Uterus (tissue), 2 donors: ENCODE measurements around the gene TSPAN32.

ENCODE experiments used
- POLR2A ChIP-seq, 2 donors: fragments of 450-650 bp; IDR thresholded peaks; one replicate each; pipeline ENCODE4 v1.6.1; 2016; ENCODE audit warnings: antibody characterized with exemption in 2 of 2, mild to moderate bottlenecking in 1 of 2, moderate library complexity in 1 of 2
- TF ChIP-seq, protein P1 (sequence below), 4 experiments: fragments of 200-600 bp in 2 of 4; fragments of 450-650 bp in 2 of 4; sonication (generic) in 2 of 4; IDR thresholded peaks; one replicate each; pipeline ENCODE4 v1.5.1; 2016 to 2019; ENCODE audit warnings: antibody characterized with exemption in 4 of 4, mild to moderate bottlenecking in 2 of 4, moderate library complexity in 1 of 4

DNA sequence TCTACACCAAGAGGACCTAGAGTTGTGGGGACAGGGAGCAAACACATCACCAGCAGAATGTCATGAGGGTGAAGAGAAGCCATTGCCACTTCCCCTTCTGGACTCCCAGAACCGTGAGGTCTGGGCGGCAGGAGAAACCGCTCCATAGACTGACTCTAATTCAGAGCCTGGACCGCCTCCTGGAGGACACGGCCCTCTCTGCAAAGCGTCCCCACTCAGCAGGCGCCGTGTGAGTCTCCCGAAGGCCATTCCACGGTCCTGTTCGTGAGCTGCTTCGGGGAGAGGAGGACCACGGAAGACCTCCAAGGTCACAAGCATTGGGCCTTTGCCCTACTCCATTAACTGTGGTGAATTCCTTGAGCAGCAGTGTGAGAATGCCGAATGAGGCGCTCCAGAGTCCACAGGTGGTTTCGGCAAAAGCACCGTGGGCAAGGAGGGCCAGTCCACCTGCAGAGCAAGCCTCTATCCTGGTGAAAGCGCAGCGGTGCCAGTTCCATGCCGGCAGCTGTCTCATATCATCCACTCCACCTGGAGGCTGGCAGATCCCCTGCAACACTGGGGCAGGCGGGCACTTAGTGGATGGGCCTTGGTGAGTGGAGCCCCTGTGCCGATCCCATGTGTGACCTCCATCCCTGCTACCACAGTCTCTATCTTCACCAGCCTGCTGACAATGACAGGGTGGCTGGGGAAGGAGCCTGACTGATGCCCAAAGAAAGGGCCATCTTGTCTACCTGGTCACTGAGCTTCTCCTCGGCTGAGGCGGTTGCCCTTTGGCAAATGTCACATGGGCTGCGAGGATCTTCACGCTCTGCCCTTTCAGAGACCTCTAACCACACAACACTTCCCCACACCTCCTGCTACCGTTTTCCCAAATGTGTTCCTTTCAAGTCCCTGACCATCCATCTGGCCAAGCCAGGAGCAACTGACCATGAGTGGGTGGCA is 7.6 kb upstream of the TSPAN32 start:
- TF ChIP-seq, protein P1, sequence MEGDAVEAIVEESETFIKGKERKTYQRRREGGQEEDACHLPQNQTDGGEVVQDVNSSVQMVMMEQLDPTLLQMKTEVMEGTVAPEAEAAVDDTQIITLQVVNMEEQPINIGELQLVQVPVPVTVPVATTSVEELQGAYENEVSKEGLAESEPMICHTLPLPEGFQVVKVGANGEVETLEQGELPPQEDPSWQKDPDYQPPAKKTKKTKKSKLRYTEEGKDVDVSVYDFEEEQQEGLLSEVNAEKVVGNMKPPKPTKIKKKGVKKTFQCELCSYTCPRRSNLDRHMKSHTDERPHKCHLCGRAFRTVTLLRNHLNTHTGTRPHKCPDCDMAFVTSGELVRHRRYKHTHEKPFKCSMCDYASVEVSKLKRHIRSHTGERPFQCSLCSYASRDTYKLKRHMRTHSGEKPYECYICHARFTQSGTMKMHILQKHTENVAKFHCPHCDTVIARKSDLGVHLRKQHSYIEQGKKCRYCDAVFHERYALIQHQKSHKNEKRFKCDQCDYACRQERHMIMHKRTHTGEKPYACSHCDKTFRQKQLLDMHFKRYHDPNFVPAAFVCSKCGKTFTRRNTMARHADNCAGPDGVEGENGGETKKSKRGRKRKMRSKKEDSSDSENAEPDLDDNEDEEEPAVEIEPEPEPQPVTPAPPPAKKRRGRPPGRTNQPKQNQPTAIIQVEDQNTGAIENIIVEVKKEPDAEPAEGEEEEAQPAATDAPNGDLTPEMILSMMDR (IDR thresholded peaks at IDR 0.05): no peak
- no peak for TF ChIP-seq POLR2A (IDR thresholded peaks at IDR 0.05)
